Measurements from ENCODE around the gene SLC22A6.

Gene SLC22A6, protein sequence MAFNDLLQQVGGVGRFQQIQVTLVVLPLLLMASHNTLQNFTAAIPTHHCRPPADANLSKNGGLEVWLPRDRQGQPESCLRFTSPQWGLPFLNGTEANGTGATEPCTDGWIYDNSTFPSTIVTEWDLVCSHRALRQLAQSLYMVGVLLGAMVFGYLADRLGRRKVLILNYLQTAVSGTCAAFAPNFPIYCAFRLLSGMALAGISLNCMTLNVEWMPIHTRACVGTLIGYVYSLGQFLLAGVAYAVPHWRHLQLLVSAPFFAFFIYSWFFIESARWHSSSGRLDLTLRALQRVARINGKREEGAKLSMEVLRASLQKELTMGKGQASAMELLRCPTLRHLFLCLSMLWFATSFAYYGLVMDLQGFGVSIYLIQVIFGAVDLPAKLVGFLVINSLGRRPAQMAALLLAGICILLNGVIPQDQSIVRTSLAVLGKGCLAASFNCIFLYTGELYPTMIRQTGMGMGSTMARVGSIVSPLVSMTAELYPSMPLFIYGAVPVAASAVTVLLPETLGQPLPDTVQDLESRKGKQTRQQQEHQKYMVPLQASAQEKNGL

DNA sequence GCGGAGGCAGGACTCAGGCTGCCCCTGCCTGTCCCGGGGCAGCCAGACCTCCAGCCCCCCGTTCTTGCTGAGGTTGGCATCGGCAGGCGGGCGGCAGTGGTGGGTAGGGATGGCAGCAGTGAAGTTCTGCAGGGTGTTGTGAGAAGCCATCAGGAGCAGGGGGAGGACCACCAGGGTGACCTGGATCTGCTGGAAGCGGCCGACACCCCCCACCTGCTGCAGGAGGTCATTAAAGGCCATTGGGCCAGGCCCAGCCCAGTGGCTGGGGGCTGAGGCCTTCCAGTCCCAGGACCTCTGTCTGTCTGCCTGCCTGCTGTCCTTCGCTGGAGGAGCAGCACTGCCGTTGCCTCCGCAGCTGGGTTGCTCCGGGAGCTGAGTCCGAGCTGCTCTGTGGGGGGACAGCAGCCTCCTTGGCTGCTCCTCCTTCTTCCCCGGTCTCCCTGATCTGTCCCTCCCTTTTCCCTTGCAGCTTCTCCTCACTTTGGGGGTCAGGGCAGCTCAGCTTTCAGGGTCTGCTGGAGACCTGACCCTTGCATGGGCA, at the start of gene SLC22A6:
Gene SLC22A6 (minus strand): TSS at position 517 of the 541 bp plus-strand sequence. CDS start 277 bp downstream, at position 240.
- peak in 1 of 10 donors; percentile 21 for DNase-seq
- intact Hi-C loops (cut with DNase I) = no loop called here

DNA sequence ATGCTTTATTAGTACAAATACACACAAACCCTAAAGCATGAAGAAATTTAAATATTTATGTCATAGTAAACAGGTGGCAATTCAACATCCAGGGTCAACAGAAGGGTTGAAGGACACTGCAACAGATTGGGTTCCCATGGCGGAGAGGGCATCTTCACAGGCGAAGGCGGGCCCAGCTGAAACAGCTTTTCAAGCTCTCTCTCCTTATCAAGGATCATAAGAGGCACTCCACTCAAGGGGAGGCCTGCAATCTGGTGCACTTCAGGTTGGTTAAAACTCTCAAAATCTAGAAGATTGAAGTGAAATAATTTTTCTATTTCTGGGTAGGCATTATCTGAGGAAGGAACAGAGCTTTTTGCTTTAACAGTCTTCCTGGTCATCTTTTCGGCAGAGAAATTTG, 47.7 kb upstream of the SLC22A6 start:
- intact Hi-C loops (cut with DNase I) = no loop called here
- no peak for DNase-seq

DNA sequence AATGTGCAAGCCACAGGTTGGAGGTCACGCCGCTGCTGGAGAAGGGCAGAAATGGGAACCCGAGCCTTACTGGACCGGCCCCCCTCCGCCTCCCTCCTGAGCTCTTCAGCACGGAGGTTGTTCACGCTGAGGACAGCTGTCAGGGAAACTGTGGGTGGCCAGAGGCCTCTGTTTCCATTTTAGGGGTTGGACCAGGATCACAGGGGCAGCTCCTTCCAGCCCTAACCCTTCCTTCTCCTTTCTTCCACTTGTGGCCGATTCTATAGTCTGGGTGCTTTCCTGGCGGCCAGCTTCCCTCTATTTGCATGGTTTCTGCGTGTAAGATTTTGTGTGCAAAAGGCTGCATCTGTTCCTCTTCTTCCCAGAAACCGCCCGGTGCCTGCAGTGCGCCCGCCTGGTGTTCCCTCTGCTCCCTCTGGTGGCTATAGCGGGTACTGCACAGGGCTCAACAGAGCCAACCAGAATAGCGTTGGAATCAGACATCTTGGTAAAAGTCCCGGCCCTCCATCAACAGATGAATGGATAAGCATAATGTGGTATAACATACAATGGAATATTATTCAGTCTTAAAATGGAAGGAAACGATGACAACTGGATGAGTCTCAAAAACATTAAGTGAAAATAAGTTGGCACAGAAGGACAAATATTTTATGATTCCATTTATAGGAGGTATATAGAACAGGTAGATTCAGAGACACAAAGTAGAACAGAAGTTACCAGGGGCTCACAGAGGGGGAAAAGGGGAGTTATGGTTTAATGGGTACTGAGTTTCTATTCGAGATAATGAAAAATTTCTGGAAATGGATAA, 39.3 kb upstream of the SLC22A6 start:
- intact Hi-C loops (cut with DNase I) = loop anchor here (1.0 kb wide), 1 partner anchor 118 kb away; no protein-coding TSS in a partner anchor

DNA sequence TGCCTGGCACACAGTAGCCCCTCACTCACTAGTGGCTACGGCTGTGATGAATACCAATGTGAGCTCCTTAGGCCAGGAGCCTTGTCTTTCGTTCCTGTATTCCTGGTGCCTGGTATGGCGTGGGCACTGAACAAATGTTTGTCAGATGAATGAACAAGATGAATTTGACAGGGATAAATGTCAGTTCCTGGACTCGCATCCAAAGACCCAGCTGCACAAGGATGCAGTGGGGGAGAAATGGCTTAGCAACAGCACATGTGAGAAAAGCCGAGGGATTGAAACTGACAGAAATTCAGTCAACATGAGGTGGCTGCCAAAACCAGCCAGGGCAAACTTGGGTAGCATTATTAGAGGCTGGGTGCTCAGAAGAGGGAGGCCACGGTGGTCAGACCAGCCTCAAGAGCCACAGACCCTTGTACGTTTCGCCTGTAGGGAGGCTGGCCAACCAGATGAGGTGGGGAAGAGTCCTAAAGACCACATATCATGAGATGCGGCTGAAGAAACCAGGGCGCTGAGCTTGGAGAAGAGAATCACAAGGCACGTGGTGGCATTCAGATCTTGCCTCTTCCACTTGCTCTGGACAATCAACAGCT, 38.6 kb upstream of the SLC22A6 start:
- DNase-seq = peak in 4 of 10 donors; percentile 16 to 79 (median 20)
- intact Hi-C loops (cut with DNase I) = no loop called here

More for the DNA sequence above, 39.3 kb upstream of the SLC22A6 start:
- DNase-seq = peak; percentile 80 to 98 (median 94)

DNA sequence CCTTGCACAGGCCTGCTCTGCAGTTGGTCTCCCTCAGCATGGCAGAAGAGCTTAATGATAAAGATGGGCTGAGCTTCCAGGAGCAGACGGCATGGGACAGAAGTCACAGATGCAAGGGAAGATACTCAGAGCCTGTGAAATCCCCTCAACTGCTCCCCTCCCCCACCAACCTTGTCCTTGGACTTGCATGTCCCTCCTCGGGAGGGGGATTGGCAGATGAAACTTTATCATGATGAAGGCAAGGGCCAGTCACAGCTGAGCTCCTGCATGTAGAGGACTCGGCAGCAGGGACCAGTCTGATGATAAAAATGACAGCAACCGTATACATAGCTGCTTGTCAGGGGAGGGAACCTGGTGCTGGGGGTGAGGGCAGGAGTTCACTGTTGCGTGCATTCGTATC, 37.7 kb upstream of the SLC22A6 start:
- intact Hi-C loops (cut with DNase I) = no loop called here
- no peak for DNase-seq

DNA sequence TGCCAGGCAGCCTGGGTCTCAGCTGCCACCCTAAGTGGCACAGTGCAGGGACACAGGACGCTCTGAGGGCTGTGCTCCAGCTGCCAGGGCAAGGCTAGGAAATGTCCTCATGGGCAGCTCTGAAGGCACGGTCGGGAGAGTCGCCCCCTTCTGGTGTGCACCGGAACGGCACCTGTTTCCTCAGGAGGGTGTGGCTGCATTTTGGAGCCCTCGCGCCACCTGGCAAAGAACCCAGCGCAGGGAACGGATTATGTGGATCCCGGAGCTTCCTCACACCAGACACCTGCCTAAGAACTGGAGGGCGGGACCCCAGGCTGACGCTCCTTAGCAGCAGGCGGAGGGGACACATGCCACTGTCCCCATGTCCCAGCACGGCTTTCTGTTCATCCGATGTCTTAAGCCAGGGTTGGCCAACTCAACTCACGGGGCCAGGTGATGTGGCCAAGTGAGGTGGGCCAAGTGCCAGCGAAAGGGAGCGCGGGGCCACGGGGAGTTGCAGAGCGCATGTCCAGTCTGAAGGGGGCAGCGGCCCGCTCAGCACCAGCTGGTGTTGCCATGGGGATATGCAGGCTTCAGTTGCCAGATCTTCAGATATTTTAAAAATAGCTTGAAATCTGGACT, 36.0 kb upstream of the SLC22A6 start:
- intact Hi-C loops (cut with DNase I) = no loop called here
- peak in 5 of 10 donors; percentile 21 to 89 (median 40) for DNase-seq

DNA sequence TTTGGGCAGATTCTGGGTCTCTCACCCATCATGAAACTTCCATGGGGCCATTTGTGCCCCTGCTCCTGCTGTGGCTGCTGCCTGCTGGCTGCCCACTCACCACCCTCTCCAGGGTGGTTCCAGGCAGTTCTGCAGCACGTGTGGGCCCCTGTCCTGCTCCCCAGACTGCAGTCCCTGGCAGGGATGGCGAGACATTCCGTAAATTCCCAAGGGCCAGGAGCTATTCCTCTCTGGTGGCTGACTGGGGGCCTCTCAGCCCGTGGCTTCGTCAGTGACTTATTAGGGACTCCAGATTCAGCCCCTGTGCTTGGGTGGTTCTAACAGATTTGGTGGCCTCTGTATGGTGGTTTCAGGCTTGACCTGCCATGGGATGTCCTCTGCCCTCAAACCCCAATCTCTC, 34.7 kb upstream of the SLC22A6 start:
- DNase-seq = peak in 1 of 10 donors; percentile 43
- intact Hi-C loops (cut with DNase I) = no loop called here

DNA sequence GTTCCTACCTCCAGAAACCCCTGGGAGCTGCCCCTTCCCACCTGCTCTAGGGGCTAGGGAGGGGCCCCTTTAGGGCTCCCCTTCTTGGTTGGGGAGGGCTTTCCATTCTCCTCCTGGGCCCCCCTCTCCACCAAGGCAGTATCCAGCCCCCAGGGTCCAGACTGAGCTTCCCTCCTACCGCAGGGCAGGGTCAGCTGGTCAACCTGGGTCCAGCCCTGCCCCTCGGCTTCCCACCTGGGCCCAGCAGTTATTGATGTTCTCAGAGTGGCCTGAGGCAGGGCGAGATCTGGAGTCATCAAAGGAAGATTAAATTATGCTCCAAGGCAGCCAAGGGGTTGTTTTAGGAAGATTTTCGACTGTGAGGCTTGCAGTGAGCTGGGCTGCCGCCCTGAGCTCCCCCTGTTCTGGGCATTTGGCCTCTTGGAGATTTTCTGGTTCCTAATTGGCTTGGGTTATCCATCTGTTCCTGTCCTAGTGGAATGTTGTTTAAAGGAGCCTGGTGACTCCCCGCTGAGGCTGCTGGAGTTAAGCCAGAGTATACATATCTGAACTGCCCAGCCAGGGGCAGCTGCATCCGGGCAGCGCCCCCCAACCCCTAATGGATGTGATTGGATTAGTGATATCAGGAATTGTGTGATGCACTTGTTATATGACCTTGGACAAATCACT, 32.7 kb upstream of the SLC22A6 start:
- DNase-seq = peak in 1 of 10 donors; percentile 72
- intact Hi-C loops (cut with DNase I) = no loop called here

DNA sequence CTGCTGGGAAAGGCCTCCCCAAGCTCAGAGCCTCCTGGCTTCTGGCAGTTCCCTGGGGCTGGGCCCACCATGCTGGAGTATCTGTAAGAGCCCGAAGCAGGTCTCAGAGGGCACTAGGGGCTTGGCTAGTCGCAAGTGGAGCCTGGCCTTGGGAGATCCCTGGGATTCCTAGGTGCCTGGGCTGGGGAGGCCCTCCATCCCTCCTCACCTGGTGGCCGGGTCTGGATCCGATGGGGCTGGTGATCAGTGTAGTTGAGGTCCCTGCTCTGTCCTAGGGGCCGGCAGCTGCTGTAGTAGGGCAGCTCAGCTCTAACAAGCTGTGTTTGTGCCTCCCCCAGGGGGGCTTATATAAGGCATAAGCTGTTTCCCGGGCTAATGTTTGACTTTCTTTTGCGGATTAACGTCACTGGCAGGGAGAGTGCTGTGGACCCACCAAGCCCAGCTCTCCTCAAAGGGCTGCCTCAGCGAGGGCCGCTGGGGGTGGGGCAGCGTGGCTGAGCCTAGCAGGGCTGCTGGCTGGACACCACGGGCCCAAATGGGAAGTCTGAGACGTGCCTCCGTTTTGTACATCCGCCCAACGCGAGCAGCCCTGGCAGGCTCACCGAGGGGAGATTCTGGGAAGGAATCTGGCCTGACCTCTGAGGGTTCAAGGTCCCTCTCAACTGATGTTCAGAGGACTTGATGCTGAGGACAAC, 30.9 kb upstream of the SLC22A6 start, which contains the start of gene SLC22A8:
Gene SLC22A8 (minus strand): TSS at position 321 of the 695 bp plus-strand sequence. CDS start 883 bp downstream, outside the sequence.
- intact Hi-C loops (cut with DNase I) = no loop called here
- DNase-seq = peak in 1 of 10 donors; percentile 80

DNA sequence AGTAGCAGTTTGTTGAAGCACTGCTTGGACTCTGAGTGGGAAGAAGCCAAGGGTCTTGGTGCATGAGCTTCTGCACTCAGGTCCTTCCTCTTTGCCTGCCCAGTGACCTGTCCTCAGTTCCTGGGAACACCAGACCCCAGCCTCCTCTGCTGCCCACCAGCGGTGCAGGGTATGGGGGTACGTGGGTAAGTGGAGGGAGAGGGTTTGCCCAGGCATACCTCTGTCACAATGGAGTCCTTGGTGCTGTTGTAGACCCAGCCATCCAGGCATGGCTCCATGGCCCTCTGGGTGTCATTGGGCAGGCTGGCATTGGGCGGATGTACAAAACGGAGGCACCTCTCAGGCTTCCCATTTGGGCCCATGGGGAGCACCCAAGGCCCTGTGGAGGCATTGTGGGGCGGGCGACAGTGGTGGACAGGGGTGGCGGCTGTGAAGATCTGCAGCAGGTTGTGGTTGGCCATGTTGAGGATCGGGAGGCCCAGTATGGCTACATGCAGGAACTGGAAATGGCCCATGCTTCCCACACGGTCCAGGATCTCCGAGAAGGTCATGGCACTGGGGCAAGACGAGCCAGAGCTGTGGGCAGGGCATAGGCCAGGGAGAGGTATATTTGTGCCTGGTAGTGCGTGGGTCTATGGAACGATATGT, 29.8 kb upstream of the SLC22A6 start:
- peak in 2 of 10 donors; percentile 4 to 52 for DNase-seq
- intact Hi-C loops (cut with DNase I) = no loop called here

DNA sequence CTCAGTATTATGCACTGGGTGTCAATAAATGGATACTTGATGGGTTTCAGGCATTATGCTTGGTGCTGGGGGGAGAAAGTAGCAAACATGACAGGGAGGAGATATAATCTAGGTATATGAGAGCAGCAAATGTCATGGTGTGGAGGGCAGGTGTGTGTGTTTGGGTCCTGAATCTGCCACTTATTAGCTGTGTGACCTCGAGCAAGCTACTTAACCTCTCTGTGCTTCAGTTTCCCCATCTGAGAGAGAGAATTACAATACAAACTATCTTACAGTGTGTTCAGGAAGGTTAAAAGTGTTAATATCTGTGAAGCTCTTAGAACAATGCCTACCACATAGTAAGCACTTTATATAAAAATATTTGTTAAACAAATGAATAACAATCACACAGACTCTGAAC, 28.1 kb upstream of the SLC22A6 start:
- intact Hi-C loops (cut with DNase I) = no loop called here
- no peak for DNase-seq

DNA sequence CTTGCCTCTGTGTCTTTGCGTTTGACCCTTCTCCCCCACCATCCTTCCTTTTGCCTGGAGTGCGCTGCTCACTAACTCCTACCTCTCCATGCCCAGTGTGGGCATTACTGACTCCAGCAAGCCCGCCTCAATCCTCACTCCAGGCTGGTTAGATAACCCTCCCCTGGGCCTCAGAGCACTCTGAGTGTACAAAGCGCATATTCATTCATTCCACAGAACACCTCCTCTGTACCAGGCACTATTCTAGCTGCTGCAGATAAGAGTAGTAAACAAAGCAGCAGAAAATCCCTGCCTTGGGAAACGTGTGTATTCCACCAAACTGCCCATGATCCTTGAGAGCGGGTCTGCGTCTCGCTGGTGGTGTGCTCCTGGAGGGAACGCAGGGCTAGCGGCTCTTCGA, 27.7 kb upstream of the SLC22A6 start:
- intact Hi-C loops (cut with DNase I) = no loop called here
- DNase-seq = peak in 1 of 10 donors; percentile 52

DNA sequence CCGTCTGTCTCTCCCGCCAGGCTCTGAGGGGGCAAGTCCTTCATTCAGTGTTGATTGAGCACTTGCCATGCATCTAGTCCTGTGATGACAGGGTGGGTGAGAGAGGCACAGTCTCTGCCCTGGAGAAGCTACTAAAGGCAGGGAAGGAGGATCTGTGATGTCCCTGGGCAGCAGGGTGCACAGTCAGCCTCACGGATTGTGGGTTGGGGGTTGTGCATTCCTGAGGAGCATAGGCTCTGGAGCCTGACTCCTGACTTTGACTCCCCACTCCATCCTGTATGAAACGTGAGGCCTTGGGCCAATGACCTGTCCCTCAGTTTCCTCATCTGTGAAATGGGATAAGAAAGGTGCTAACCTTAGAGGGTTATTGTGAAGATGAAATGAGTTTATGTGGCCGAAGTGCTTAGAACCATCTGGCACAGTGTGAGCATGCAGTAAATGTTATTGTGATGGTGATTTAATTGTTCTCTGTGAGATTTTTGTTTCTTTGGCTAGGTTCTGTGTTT, 26.2 kb upstream of the SLC22A6 start:
- peak in 1 of 10 donors; percentile 41 for DNase-seq
- intact Hi-C loops (cut with DNase I) = no loop called here

DNA sequence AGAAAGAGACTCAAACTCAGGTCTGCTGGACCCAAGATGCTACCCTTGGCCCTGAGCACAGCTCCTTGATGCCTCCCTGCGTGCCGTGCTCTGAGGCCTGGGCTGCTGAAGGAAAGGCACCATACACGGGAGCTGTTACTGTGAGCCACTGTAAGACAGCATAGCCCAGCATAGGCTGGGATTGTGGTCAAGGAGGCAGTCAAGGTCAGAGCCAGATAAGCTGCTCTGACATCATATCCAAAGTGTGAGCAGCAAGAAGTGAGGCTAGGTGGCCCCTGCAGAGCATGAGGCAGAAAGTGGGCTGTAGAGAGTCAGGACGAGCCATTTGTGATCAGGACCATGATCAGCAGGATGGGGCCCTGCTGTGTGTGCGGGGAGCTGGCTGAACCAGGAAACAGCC, 23.2 kb upstream of the SLC22A6 start:
- intact Hi-C loops (cut with DNase I) = no loop called here
- DNase-seq = peak in 1 of 10 donors; percentile 18

DNA sequence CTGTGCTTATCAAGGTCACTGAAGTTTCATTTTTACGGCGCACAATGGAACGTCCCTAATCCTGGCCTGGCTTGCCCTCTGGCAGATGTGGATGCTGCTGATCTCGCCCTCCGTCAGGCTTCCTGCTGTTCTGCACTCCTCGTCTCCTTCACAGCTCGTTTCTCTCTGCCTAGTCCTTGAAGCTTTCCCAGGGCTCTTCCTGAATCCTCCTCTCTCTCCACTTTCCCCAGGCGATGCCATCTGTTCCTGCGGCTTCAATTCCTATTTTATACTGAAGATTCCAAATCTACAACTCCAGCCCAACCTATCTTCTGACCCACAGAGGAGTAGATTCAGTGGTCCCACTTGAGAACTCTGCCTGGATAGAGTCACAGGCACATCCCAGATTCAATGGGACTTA, 16.7 kb upstream of the SLC22A6 start:
- intact Hi-C loops (cut with DNase I) = no loop called here
- DNase-seq = peak in 1 of 10 donors; percentile 58

DNA sequence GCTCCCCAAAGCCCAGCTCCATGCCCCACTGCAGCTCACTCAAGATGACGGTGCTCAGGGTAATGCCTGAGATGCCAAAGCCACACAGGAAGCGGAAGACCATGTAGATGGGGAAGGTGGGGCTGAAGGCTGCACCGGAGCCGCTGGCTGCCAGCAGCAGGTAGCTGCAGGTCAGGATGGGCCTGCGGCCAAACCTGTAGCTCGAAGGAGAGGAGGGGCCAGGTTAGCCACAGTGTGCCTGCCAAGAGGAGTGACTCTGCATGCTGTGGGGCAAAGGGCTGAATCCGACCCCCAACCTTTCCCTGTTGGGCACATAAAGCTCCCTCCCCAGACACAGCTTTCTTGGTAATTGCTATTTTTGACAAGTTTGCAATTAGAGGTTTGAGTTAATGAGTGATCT, 14.9 kb upstream of the SLC22A6 start:
- intact Hi-C loops (cut with DNase I) = no loop called here
- peak in 1 of 10 donors; percentile 62 for DNase-seq

DNA sequence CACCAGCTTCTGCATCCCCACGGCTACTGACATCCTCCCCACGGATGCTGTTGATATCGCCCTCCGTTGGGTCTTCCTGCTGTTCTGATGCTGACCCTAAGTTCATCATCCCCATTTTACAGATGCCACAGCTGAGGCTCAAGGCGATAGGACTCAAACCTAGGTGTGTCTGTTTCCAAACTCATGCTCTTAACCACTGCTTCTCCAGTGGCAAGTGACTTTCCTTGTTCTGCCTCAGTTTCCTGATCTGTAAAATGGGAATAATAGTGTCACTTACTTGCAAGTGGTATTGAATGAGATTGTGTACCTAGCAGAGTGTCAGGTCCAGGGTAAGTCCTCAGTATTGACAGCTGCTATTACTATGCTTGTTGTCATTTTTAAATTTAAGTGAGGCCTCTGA, 14.4 kb upstream of the SLC22A6 start:
- intact Hi-C loops (cut with DNase I) = no loop called here

DNA sequence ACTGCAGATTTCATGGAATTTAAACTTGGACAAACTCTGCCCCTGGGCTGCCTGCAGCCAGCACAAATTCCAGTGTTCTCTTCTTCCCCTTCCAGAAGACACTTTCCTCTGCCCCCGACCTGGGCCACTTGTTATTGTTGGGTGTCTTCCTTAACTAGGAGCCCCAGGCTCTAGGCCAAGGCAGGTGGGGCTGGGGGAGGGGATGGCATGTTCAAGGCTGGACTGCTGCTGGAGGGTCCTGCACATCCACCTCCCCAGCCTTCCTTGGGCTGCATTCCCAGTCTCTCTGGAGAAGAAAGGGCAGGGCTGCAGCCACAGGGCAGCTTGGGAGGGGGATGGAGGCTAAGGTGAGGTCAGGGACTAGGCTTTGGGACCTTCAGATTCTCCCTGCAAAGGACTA, 11.5 kb upstream of the SLC22A6 start:
- DNase-seq = no peak
- intact Hi-C loops (cut with DNase I) = no loop called here

More for the DNA sequence above, 14.4 kb upstream of the SLC22A6 start:
- no peak for DNase-seq
